ENCODE results near the gene MRPS17.
"Not testable (repeated sequence)": the region's sequence is repeated elsewhere in the genome, so short reads cannot be mapped to it uniquely, and the experiment has no call there.

MRPS17 gene

DNA sequence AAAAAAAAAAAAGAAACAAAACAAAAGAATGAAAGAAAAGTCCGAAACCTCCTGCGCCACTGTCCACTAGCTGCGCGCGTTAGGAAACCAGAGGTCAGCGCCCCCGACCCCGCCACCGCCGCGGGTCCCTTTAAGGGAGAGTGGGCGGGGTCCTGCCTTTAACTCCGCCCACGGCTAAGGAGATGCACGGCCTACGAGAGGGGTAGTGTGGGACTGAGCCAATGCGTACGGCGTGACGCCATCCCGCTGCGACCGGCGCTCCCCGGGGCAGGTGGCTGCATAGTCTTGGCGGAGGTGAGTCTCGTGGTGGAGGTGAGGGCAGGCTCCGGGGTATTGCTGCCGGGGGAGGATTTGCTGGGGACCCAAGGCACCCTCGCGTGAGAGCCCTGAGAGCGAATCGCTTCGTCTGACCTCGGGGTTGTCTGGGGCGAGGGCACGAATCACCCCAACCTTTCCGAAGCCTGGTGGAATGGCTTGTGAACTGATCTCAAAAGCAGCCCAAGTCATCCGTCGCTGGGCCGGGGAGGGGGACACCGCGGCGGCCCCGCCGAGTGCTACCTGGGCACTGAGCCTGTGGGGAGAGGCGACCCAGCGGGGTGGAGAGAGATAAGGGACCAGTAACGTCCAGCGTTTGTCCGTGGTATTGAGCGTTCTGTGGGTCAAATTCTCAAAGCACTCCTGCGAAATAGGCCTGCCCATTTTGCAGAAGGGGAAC is at the start of gene MRPS17:
Gene MRPS17, plus strand, starts transcription at position 241 of the 715 bp plus-strand sequence. CDS start 1,319 bp downstream, outside the sequence.
- peak; percentile 97 for DNase-seq (ENCODE audit: low spot score)

GRCh38 chr7:55903985-55904759 is 47.5 kb upstream of the MRPS17 start:
- no peak for DNase-seq (ENCODE audit: low spot score)

GRCh38 chr7:55912748-55913158 is 38.9 kb upstream of the MRPS17 start:
- no peak for DNase-seq (ENCODE audit: low spot score)

DNA sequence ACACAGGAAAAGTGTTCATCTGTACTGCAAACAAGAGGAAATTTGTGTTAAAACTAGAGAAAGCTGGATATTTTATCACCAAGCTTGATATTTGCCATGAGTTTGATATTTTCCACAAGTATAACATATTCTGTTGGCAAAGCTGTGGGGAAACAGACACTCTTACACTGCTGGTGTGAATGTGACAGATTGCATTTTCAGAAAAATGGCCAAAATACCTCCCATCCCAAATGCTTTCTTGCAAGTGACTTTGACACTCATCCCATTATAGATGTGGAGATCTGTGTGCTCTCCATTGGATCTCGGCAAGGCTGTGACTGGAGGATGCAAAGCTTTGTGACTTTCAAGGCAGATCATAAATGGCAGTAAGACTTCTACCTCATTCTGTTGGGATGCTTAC is 33.9 kb upstream of the MRPS17 start:
- no peak for DNase-seq (ENCODE audit: low spot score)

GRCh38 chr7:55928006-55928767 is 23.5 kb upstream of the MRPS17 start:
- no peak for DNase-seq (ENCODE audit: low spot score)

- DNase-seq (ENCODE audit: low spot score) = no peak
Measured at GRCh38 chr7:55931421-55932151, 20.1 kb upstream of the MRPS17 start.

- DNase-seq (ENCODE audit: low spot score) = no peak
Measured at GRCh38 chr7:55939514-55940123, 12.1 kb upstream of the MRPS17 start.

- DNase-seq (ENCODE audit: low spot score) = no peak
Measured at GRCh38 chr7:55946545-55946944, 5.1 kb upstream of the MRPS17 start.

- not testable (repeated sequence) for DNase-seq (ENCODE audit: low spot score)
Measured at GRCh38 chr7:55952352-55952671, 635 bp downstream of the MRPS17 start.

DNA sequence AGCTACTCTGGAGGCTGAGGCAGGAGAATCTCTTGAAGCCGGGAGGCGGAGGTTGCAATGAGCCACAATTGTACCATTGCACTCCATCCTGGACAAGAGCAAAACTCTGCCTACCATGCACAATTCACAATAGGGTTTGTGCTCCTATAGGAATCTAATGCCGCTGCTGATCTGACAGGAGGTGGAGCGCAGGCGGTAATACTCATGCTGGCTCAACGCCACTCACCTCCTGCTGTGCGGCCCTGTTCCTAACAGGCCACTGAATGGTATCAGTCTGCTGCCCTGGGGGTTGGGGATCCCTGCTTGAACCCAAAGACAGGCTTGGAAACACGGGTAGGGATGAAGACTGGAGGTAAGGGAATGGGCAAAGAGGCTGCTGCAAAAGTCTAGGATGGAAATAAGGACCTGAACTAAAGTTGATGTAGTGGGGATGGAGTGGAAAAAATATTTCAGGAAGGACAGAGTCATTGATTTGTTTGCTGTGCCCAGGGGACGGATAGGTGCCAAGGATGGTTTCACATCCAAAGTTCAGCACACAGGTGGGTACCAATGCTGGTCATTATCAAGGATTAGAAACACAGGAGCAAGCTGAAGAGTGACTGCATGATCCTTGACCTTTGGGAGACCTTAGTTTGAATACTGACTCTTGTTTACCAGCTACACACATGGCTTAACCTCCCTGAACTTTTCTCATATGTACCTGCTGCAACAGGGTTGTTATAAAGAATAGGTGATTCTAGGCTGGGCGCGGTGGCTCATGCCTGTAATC is 2.2 kb downstream of the MRPS17 start:
- no peak for DNase-seq (ENCODE audit: low spot score)

DNA sequence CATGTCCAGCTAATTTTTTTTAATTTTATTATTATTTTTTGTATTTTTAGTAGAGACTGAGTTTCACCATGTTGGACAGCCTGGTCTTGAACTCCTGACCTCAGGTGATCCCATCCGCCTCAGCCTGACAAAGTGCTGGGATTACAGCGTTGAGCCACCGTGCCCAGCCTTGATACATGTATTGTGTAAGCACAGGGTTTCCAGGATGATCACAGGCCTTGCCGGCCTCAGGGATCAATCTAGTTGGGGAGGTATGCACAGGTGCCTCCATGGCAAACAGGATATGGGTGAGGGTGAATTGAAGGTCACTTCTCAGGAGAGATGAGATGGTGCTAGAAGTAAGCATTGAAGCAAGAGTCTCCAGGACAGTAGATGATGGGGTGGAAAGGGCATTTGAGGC is 5.5 kb downstream of the MRPS17 start:
- no peak for DNase-seq (ENCODE audit: low spot score)

DNA sequence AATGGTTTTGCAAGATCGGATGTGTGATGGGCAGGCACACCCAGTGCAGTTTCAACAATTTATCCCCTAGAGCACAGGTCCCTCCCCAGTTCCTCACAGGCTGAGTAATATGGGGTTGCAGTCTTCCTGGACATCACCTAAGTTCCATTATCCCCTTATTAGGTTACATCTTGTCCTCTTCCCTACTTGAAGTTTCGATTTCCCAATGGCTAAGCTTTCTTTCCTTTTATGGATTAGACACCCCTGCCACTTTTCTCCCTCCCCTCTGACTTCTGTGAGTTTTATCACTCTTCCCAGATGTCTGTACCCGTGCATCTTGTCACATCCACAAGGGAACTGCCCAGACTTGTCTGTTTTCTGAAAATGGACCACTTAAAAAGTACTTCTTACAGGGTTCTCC is 10.3 kb downstream of the MRPS17 start:
- no peak for DNase-seq (ENCODE audit: low spot score)

DNA sequence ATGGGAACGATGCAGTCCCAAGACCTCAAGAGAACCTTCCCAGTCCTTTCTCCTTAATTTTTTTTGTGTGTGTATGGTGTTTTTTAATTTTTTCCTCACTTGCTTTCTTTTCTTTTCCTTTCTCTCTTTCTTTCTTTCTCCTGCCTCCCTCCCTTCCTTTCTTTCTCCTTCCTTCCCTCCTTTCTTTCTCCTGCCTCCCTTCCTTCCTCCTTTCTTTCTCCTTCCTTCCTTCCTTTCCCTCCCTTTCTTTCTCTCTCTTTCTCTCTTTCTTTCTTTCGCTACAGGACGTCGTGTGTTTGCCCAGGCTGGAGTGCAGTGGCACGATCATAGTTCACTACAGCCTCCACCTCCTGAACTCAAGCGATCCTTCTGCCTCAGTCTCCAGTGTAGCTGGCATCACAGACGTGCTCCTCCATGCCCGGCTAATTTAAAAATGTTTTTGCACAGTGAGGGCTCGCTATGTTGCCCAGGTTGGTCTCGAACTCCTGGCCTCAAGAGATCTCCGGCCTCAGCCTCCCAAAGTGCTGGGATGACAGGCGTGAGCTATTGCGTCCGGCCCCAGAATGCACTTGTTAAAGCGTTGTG is 12.0 kb downstream of the MRPS17 start:
- DNase-seq (ENCODE audit: low spot score) = no peak

DNA sequence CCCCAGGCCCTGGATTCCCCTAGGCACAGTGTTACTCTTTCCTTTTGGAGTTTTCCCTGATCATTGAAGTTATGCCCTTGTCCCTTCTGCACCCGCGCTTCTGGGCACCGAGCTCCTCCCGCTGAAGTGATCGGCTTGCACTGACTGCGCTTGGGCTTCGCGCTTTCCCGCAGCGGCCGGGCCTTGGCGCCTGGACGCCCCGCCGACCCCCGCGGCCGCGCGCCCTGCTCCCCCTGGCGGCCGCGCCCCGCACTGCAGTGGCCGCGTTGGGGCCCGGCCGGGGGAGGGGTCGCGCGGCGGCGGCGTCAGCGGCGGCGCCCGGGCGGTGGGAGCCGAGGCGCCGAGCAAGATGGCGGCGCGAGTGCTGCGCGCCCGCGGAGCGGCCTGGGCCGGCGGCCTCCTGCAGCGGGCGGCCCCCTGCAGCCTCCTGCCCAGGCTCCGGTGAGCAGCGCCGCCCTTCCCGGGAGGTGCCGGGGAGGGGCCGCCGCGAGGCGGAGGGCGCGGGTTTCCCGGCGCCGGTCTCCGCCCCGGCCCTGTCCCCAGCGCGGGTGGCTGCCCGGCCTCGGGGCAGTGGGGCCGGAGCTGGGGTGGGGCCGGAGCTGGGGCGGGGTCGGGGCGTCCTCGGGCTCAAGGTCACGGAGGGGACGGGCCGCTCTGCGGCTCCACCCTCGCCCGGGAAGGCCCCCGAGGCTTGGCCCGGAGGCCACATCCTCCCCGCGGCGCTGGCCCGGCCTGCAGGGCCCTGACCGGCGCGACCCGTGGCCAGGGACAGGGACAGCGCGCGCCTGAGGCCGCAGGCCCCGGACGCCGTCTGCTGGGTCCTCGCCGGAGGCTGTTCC is 12.8 kb downstream of the MRPS17 start, which contains the start of gene NIPSNAP2:
Gene NIPSNAP2, plus strand, starts transcription at position 325 of the 839 bp plus-strand sequence. Its CDS starts 25 bp downstream, at position 350.
- peak; percentile 77 for DNase-seq (ENCODE audit: low spot score)

DNA sequence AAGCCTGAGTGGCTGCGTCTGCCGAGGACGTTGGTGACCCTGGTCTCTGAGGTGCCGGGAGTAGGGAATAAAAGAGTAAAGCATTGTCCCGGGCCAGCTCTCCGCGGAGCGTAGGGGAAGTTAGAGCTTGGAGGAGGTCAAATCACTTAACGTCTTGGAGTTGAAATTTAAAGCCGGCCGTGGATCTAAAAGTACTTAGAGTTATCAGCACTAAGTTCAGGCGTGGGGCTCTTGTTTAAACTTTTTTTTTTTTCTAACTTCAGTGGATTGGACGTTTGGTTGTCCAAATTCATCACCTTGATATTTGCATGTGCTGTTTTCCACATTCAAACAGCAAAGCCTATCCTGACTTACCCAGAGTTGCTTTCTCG is 13.4 kb downstream of the MRPS17 start:
- no peak for DNase-seq (ENCODE audit: low spot score)

GRCh38 chr7:55965805-55966421 is 14.2 kb downstream of the MRPS17 start:
- DNase-seq (ENCODE audit: low spot score) = no peak

GRCh38 chr7:55966851-55967250 is 15.2 kb downstream of the MRPS17 start:
- no peak for DNase-seq (ENCODE audit: low spot score)

DNA sequence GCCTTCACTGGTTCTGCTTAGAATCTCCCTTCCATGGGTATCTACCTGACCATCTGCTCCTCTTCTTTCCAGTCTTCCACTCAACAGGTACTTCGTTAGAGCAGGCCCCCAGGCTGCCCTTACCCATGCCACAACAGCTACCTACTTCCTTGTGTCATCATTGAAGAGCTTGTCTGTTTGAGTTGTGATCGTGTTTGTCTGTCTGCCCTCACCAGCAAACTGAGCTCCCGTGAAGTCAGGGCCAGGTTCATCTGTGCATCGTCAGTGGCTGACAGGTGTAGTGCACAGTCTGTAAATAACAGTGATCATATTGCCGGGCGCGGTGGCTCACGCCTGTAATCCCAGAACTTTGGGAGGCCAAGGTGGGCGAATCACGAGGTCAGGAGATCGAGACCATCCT is 17.7 kb downstream of the MRPS17 start:
- DNase-seq (ENCODE audit: low spot score) = no peak

- no peak for DNase-seq (ENCODE audit: low spot score)
Measured at GRCh38 chr7:55970561-55970960, 18.9 kb downstream of the MRPS17 start.

All from hepatic stellate cell (primary cell).